Stimulated activated naive CD8-positive, alpha-beta T cell treated with anti-CD3 and anti-CD28 coated beads, Interleukin-15, Interleukin-2, amounts not matched to agents 100 ng/mL and 50 ng/mL, for 24 hours (primary cell): ENCODE measurements around the gene LTBR.

Experiments
- H3K27ac Mint-ChIP-seq: one replicate; pipeline ENCODE4 v1.8.0; 2021; ENCODE audit warnings: mild to moderate bottlenecking, mixed read lengths
- H3K27me3 Mint-ChIP-seq: one replicate; pipeline ENCODE4 v1.8.0; 2021; ENCODE audit warnings: mixed read lengths
- H3K36me3 Mint-ChIP-seq: one replicate; pipeline ENCODE4 v1.8.0; 2021; ENCODE audit warnings: low read depth, mixed read lengths
- H3K4me1 Mint-ChIP-seq: one replicate; pipeline ENCODE4 v1.8.0; 2021; ENCODE audit warnings: low read depth, mixed read lengths
- H3K4me3 Mint-ChIP-seq: one replicate; pipeline ENCODE4 v1.8.0; 2021; ENCODE audit warnings: mild to moderate bottlenecking, mixed read lengths
- H3K9me3 Mint-ChIP-seq: one replicate; pipeline ENCODE4 v1.8.0; 2021; ENCODE audit warnings: mixed read lengths

Gene LTBR

DNA sequence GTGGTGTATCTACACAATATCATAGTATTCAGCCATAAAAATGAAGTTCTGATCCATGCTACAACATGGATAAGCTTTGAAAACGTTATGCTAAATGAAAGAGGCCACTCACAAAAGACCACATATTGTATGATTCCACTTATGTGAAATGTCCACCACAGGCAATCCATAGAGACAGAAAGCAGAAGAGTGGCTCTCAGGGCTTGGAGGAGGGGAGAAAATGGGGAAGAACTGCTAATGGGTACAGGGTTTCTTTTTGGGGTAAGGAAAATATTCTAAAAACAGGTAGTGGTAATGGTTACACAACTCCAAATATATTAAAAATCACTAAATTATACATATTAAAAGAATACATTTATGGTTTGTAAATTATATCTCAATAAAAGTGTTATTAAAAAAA lies 25.1 kb upstream of the LTBR start:
- Mint-ChIP-seq H3K4me1 (peaks cover 27% of the 10 kb centered on the region), H3K9me3 (no peaks in the 10 kb centered on the region), H3K27me3 (peaks cover 8% of the 10 kb centered on the region), H3K27ac (no peak overlapping the region), H3K4me3 (no peak overlapping the region), H3K36me3 (no peaks in the 10 kb centered on the region)

DNA sequence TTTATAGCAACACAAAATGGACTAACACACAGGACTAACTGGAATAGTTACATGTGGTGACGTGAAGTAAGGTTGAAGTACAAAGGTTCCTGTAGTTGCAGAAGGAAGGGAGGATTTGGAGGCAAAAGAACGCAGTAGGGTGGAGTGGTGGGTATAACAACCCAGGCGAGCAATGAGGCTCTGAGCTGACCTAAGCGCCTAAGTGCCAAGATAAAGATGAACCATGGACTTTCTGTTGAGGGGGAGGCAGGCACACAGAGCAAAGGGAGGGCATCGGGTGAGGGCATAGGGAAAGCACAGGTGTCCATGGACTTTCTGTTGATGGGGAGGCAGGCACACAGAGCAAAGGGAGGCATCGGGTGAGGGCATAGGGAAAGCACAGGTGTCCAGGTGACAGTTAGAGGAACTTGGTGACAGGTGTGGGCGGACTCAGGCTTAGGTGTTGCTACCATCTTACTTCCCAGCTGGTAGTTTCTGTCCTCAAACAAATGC lies 23.8 kb upstream of the LTBR start:
- Mint-ChIP-seq H3K4me1 (peaks cover 31% of the 10 kb centered on the region), H3K27ac (peak overlapping the region; percentile 66), H3K9me3 (no peaks in the 10 kb centered on the region), H3K36me3 (no peaks in the 10 kb centered on the region), H3K27me3 (peaks cover 8% of the 10 kb centered on the region), H3K4me3 (no peak overlapping the region)

DNA sequence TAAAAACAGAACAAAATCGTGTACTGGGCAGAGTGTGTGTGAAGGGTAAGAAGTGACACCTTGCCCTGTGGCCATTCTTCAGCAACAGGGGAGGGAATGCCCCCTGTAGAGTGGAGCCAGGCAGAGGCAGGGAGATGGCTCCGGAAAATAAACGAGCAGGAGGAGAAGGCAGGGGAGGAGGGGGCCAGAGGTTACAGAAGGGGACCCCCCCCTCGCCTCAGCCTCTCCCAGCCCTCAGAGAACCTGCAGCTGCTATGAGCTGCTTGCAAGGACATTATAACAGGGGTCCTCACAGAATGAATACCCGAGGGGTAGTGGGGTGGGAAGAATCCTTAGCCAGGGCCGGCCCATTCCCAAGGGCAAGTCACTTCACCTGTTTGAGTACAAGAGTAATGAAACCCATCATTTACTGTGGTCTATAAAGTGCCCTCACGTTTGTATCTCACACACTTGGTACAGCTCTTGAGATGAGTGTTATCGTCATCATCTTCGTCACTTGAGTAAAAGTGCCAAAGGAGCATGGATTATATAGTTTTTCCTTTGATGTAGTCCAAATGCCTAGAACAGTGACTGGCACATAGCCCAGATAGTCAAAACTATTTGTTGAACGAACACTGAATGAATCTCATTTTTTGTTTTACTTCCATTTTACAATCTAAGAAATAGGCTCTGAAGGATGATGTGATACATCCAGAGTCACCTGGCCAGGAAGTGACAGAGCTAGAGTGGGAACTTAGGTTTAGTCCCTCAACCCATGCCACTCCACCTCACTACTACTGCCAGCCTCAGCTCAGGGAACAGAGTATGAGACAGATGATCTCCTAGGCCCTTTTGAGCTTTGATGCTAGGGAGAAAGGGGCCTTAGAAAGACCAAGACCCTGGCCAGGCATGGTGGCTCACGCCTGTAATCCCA lies 23.1 kb upstream of the LTBR start:
- Mint-ChIP-seq H3K4me1 (peaks cover 31% of the 10 kb centered on the region), H3K36me3 (no peaks in the 10 kb centered on the region), H3K27ac (peak overlapping the region; percentile 21), H3K27me3 (peaks cover 8% of the 10 kb centered on the region), H3K4me3 (no peak overlapping the region), H3K9me3 (no peaks in the 10 kb centered on the region)

DNA sequence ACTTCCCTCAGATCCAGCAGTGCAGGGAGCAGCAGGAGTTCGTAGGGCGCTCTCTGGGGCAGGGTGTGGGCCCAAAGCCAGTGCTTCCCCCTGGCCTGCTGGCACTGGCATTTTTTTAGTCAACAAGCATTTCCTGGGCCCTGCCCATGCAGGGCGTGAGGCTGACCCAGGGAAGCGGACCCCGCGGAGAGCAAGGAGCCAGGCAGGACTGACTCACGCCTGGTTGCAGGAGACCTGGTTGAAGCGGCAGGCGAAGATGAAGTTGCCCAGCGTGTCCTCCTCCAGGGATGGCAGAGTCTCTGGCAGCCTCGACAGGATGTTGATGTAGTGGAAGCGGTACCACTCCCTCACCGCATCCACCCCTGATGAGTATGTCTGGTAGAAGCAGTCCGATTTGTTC lies 22.1 kb upstream of the LTBR start:
- Mint-ChIP-seq H3K27me3 (peaks cover 3% of the 10 kb centered on the region), H3K4me3 (peak overlapping the region; percentile 6), H3K4me1 (peaks cover 31% of the 10 kb centered on the region), H3K27ac (no peak overlapping the region), H3K9me3 (no peaks in the 10 kb centered on the region), H3K36me3 (no peaks in the 10 kb centered on the region)

DNA sequence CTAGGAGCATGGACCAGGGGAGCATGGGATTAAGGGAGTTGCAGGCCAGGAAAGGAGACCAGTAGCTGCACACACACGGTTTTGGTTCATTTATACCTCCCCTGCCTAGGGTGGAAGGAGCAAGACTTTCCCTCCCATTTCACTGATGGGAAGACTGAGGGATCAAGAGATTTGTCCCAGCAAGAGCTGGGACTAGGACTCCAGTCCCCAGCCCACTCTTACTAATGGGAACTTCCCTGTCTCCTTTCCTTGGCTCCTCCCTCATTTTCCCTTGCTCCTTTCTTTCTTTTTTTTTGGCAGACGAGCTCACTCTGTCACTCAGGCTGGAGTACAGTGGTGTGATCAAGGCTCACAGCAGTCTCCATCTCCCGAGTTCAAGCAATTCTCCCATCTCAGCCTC lies 21.6 kb upstream of the LTBR start:
- H3K27me3 Mint-ChIP-seq, result peaks cover 3% of the 10 kb centered on the region
- no peaks in the 10 kb centered on the region for H3K9me3 Mint-ChIP-seq
- H3K27ac Mint-ChIP-seq, result no peak overlapping the region
- H3K4me3 Mint-ChIP-seq, result peak overlapping the region; percentile 6
- no peaks in the 10 kb centered on the region for H3K36me3 Mint-ChIP-seq
- H3K4me1 Mint-ChIP-seq, result peaks cover 37% of the 10 kb centered on the region

DNA sequence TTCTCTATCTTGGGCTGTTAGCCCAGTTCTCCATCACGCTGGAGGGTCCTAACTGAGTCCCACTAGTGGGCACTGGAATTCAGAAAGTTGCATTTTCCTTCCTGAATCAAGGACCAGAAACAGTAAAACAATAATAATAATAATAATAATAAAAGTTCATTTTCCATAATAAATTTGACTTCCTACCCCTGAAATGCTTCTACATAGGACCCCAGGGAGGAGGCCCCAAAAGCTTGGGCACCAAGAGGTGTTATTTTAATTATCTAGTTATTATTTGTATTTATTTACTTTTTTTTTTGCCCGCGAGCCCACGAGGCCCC lies 21.0 kb upstream of the LTBR start:
- no peaks in the 10 kb centered on the region for H3K9me3 Mint-ChIP-seq
- H3K36me3 Mint-ChIP-seq, result no peaks in the 10 kb centered on the region
- H3K27me3 Mint-ChIP-seq, result peaks cover 3% of the 10 kb centered on the region
- H3K4me3 Mint-ChIP-seq, result no peak overlapping the region
- H3K4me1 Mint-ChIP-seq, result peaks cover 42% of the 10 kb centered on the region
- no peak overlapping the region for H3K27ac Mint-ChIP-seq

DNA sequence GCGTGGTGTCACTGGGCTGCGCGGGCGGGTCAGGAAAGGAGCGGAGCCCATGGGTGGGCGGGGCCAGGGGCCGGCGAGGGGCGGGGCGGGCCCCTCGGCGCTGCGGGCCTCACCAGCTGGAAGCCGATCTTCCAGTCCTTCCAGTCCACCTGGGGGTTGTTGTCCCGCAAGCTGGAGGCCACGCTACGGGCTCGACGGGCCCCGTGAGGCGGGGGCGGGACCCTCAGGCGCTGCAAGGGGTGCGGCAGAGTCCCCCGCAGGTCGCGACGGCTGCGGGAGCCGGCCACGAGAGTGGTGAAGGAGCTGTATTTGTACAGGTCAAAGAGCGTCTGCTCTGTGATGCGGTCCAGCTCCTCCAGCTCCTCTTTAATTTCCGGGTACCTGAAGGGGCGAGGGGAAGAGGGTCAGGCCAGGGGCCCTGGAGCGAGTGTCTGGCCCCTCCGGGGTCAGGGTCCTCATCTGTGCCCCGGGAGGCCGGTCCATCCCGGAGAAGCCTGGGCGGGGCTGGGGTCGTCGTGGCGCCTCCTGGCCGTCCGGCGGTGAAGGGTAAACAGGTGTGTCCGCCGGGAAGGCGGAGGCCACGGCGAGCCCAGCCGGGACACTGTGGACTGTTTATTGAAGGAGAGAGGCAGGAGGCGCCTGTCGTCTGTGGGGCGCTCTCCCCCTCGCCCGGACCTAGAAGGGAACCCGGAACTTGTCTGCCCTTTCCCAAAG lies 20.5 kb upstream of the LTBR start:
- Mint-ChIP-seq H3K27me3 (peaks cover 3% of the 10 kb centered on the region), H3K9me3 (no peaks in the 10 kb centered on the region), H3K36me3 (no peaks in the 10 kb centered on the region), H3K27ac (peak overlapping the region; percentile 79), H3K4me1 (peaks cover 46% of the 10 kb centered on the region), H3K4me3 (peak overlapping the region; percentile 78)

DNA sequence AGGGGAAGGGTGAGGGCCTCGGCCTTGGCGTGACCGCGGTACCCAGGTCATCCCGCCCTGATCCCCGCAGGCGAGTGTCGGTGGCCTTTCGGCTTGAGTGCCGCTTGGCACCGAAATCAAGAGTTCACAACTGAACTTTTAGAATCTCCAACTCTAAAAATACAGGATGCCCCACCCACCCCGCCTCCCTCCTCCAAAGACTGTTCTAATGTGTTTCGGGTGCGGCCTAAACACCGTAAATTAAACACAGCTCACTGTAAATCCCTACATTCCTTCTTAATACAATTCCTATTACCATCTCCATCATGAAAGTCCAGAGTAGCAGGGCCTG lies 20.0 kb upstream of the LTBR start:
- peak overlapping the region; percentile 78 for H3K4me3 Mint-ChIP-seq
- H3K36me3 Mint-ChIP-seq, result no peaks in the 10 kb centered on the region
- peak overlapping the region; percentile 79 for H3K27ac Mint-ChIP-seq
- H3K4me1 Mint-ChIP-seq, result peaks cover 52% of the 10 kb centered on the region
- H3K27me3 Mint-ChIP-seq, result peaks cover 3% of the 10 kb centered on the region
- H3K9me3 Mint-ChIP-seq, result no peaks in the 10 kb centered on the region

DNA sequence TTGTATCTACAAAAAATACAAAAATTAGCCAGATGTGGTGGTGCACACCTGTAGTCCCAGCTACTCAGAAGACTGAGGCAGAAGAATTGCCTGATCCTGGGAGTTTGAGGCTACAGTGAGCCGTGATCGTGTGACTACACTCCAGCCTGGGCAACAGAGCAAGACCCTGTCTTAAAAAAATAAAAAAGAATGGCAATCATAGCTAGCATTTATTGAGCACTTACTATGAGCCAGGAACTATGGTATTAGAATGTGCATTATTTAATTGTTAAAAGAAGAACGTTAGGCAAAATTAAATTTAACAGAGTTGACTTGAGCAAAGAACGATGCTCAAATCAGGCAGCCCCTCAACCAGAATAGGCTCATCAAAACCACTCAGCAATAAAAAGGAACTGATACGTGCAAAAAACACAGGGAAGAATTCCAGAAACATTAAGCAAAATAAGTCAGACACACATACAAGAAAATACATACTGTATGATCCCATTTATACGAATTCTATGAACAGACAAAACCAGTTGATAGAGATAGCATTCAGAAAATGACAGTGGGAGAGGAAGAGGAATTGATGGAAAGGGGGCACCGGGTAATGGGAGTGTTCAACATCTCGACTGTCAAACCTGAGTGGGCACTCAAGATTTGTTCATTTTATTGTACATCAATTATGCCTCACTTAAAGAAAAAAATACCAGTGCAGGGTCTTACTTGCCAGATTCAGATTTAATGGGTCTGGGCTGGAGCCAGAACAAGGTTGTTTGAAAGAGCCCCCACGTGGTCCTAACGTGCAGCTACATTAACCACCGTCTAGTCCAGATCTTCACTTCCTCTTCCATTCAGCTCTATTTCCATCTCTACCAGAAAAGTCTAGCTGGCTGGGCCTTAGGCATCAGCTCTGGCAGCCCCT lies 16.6 kb upstream of the LTBR start:
- Mint-ChIP-seq H3K36me3 (no peaks in the 10 kb centered on the region), H3K27me3 (no peaks in the 10 kb centered on the region), H3K9me3 (no peaks in the 10 kb centered on the region), H3K27ac (peak overlapping the region; percentile 79), H3K4me1 (peaks cover 41% of the 10 kb centered on the region), H3K4me3 (peak overlapping the region; percentile 39)

DNA sequence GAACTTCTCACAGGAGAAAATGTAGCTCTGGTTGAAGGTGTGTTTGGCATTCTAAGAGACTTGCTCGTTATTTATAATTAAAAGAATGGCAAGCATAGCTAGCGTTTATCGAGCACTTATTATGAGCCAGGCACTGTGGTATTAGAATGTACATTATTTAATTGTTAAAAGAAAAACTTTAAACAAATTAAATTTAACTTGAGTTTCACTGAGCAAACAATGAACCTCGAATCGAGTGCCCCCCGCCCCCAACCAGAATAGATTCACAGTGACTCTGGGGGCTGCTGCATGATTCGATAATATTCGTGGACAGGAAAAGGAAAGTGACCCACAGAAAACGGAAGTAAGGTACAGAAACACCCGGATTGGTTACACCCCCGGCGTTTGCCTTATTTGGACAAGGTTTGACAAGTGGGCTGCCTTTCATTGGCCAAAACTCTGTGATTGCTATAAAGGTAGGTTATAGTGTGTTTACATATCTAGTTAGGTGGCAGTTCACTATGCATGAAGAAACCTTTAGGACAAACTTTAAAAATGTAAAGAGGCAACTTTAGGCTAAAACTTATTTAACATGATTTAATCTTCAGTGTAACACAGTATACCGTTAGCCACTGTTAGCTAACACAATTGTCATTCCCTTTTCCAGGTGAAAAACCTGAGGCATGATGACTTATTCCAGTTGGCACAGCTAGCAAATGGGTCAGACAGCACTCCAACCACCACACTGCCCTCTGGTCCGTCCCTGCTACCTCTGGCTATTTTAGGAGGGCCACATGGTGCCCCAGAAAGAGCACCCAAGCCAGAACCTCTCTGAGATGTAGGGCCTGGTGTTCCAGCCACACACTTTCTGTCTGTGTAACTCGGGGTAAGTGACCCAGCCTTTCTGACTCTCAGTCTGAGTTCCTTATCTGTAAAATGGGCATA lies 15.7 kb upstream of the LTBR start:
- Mint-ChIP-seq H3K36me3 (no peaks in the 10 kb centered on the region), H3K9me3 (no peaks in the 10 kb centered on the region), H3K4me3 (peak overlapping the region; percentile 39), H3K27ac (peak overlapping the region; percentile 79), H3K27me3 (no peaks in the 10 kb centered on the region), H3K4me1 (peaks cover 43% of the 10 kb centered on the region)

DNA sequence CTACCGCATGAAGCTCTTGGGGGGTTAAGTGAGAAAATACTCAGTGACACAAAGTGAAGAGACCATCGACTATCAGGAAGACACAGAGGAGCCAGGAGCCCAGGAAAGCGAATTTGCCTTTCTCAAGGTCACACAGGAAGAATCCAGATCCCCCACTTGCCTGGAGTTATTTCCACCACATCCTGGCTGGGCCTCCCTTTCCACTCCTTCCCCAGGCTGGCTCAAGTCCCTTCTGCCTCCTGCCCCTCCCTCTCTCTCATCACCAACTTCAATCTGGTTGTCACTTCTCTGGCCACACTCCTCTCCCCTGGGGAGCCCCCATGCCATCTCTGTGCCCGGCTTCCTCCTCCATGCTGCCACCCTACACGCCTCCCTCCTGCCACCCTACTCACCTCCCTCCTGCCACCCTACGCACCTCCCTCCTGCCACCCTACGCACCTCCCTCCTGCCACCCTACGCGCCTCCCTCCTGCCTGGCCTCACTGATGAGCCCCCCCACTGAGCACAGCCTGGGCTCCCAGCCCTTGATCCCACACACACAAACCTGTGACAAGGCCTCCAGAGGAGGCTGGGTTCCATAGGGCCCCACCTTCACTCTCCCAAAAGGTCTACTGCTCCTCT lies 14.9 kb upstream of the LTBR start:
- Mint-ChIP-seq H3K36me3 (no peaks in the 10 kb centered on the region), H3K4me3 (no peak overlapping the region), H3K27ac (peak overlapping the region; percentile 54), H3K9me3 (no peaks in the 10 kb centered on the region), H3K4me1 (peaks cover 41% of the 10 kb centered on the region), H3K27me3 (peaks cover 3% of the 10 kb centered on the region)

DNA sequence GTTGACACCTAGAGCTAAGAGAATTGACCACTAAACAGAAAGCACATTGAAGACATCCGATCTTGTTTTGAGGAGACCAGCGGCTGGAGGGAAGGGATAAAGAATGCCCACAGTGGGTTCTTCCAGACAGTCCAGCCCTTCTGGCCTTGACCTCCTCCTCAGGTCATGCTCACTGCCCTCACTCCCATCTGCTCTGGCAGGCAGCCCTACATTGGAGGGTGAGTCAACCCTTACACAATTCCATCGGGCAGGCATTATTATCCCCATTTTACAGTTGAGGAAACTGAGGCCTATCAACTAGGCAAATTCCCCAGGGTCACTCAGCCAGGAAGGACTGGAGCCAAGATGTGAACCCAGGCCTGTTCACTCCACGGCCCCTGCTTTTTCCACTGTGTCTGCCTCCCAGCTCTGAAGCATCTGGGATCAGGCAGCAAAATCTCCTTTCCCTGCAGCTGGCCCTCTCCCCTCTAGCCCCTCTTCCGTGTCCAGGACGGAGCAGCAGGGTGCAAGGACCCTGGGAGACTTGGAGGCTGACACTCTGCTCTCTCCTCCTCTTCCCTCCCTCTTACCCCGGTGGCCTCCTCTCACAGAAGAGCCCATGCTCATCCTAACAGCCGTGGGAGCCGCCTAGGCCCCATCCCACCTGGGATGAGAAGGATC lies 13.9 kb upstream of the LTBR start:
- Mint-ChIP-seq H3K9me3 (no peaks in the 10 kb centered on the region), H3K4me3 (no peak overlapping the region), H3K27me3 (peaks cover 3% of the 10 kb centered on the region), H3K27ac (peak overlapping the region; percentile 38), H3K4me1 (peaks cover 38% of the 10 kb centered on the region), H3K36me3 (no peaks in the 10 kb centered on the region)

DNA sequence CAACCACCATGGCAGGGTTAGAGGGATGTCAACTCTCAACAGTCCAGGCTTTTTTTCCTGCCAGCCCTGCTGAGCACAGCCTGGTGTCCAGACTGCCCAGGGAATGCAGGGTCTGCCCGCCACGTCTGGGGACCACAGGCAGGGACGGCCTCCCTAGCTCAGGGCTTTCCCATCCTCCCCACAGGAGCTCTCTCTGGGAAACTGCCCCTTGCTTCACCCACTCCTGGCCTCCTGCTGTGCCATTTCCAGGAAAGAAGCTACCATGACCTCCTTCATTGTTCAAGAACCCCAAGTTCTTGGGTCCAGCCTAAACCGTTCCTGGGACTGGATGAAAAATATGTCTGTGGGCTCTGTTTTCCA lies 13.4 kb upstream of the LTBR start:
- Mint-ChIP-seq H3K36me3 (no peaks in the 10 kb centered on the region), H3K27ac (no peak overlapping the region), H3K27me3 (peaks cover 3% of the 10 kb centered on the region), H3K4me1 (peaks cover 39% of the 10 kb centered on the region), H3K9me3 (no peaks in the 10 kb centered on the region), H3K4me3 (no peak overlapping the region)
